HG03439 (cell line): ENCODE results near the gene HSPB7.
"Not testable (repeated sequence)": the region's sequence is repeated elsewhere in the genome, so short reads cannot be mapped to it uniquely, and the experiment has no call there.

Source experiments
- ATAC-seq: cut with Tn5 transposase; IDR thresholded peaks from one replicate; pipeline ENCODE4 v1.9.1; 2021; ENCODE audit warnings: mild to moderate bottlenecking, moderate library complexity; ENCODE audit not compliant: unreplicated experiment

The HSPB7 gene

GRCh38 chr1:16023050-16023653 is 5.3 kb upstream of the HSPB7 start:
- no peak for ATAC-seq

DNA sequence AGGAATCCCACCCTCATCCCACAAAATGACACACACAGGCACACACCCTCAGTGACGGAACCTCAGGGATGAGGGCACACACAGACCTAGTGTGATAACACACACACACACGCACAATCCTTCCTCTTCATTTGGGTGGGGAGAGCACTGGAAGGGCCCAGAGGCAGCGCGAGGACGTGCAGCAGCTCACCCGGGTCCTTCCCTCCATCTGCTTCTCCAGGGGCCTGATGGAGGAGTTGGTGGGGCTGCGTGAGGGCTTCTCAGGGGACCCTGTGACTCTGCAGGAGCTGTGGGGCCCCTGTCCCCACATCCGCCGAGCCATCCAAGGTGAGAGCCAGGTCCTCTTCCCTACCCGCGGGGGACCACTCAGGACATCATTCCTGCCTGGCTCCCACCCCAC is 4.5 kb upstream of the HSPB7 start:
- ATAC-seq: no peak

DNA sequence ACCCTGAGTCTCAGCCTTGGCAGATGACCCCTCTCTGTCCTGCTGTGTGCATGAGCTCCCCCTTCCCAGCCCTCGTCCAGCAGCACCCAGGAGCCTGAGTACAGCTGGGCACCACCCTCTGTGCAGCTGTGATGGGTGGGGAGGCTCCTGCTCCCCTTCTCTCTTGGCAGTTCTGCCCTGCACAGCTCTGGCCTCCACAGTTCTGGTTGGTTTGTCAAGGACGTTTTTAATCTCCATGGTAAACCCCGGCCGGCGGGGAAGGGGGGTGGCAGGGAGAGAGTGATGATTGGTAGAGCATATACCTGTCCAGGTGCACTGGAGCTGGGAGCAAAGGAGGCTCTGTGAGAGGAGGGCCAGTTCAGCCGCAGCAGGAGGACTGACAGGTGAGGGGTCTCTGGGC is 3.8 kb upstream of the HSPB7 start, which contains the start of gene CLCNKA:
Gene CLCNKA, plus strand, starts transcription at position 356 of the 400 bp plus-strand sequence. CDS start 584 bp downstream, outside the sequence.
- ATAC-seq: no peak

GRCh38 chr1:16020878-16021277 is 3.0 kb upstream of the HSPB7 start:
- ATAC-seq: not testable (repeated sequence)

DNA sequence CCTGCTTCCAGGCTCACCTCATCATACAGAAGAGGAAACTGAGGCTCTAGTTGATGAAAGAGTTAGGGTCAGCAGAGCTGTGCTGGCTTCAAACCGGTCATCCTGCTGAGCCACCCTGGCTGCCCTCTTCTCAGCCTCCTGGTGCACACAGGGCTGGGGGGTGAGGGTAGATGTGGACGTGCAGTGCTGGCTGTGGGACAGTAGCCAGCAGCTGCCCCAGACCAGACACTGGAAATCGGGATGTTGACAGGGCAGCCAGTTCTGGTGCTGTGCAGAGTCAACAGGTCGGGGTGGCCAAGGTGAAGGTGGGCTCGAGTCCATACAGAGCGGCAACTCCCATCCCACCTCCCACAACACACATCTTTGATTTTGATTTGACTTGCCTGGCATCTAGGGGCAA is 2.5 kb upstream of the HSPB7 start:
- ATAC-seq: no peak

GRCh38 chr1:16019644-16020277 is 1.9 kb upstream of the HSPB7 start:
- no peak for ATAC-seq

DNA sequence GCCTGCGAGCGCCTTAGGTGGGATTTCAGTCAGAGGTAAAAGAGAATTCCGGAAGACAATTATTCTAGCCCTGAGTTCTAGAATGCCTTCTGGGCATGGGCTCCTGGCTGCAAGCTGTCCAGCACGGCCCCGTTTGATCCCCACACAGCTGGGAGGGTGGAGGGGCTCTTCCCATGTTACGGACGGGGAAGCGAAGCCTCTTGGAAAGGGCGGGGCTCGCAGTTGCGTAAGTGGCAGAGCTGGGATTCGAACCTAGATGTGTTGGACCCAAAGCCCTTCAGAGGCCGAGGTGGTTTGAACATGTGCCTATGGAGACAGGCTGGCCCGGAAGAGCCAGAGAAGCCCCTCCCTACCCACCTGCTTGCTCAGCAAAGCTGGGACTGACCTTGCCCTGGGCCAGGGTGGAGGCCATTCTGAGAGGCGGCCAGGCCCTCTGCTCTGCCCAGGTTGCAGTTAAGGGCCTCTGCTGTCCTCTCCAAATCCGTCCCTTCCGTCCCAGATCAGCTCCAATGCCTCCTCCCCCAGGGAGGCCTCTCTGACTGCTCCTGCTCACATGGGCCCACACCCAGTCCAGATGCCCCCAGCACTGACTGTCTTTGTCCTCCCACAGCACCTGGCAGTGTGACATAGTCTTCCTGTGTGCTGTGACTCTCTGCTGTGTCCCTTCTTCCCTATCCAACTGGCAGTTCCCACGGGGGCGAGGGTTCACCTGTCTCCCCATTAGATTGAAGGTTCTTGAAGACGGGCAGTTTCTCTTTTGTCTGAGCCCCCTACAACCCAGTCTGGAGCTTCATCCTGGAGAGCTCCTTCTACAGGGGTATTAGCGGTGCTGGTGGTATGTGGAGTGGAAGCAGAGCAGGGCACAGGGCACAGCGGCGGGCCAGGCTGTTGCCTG is 1.2 kb upstream of the HSPB7 start:
- ATAC-seq: no peak

DNA sequence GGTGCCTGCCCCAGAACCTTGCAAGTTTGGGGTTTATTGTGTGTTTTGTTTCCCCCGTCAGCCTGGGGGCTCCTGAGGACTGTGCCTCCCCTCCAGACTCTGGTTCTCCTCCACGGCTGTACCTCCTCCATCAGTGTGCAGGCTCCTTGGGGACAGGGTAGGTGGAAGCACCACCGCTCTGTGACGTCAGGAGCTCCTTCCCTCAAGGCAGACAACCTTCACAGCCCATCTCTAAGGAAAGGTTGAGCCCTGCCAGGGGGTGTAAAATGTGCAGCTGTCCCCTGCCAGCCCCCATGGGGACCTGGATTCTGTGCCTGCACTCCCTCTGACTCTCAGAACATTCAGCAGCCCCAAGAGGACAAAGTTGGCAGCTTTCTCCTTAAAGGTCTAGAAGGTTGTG is 465 bp upstream of the HSPB7 start:
- ATAC-seq: no peak

- no peak for ATAC-seq
Measured at GRCh38 chr1:16017076-16017460, 775 bp downstream of the HSPB7 start.

DNA sequence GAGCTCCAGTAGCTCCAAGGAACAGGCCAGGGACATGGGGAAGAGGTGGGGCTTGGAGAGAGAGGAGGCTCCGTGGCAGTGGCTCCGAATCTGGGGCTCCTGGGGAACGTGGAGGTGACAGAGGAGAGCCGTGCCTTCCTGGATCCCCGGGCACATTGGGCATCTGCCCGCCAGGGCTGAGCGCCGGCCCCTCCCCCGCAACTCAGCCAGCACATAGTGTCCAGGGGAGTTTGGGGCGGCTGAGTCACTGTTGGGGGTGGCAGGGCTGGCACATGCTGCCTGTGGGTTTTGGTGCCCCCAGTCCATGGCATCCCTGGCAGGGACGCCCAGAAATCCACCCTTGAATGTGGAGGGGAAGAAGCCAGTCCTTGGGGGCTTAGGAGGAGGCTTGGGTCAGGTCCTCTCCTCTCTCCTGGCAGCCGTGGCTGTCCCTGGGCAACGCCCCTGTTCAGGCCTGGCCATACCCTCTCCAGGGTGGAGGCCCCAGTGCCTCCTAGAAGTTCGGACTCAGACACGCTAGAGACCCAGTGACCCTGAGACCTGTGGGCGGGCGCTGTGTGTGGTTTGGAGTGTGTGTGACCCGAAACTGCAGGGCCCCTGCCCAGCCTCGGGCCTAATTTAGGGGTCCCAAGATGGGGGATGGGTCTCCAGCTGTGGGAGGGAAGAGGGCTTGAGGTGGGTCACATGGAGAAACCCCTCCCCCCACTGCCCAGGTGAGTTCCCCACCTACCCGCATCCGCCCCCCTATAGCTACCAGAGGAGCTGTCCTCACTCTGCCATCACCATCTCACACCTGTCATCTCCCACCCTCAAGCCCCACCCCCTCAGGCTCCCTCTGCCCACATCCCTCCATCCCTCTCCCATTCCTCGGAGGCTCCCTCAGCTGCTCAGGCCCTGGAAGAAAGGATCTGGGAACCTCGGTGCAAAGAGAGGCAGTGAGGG is 1.6 kb downstream of the HSPB7 start:
- ATAC-seq: no peak

GRCh38 chr1:16015491-16015890 is 2.4 kb downstream of the HSPB7 start:
- no peak for ATAC-seq

- ATAC-seq: no peak
Measured at GRCh38 chr1:16014509-16015482, 3.0 kb downstream of the HSPB7 start.

- no peak for ATAC-seq
Measured at GRCh38 chr1:16013908-16014258, 4.0 kb downstream of the HSPB7 start.

GRCh38 chr1:16013220-16013907 is 4.5 kb downstream of the HSPB7 start:
- ATAC-seq: no peak

- no peak for ATAC-seq
Measured at GRCh38 chr1:16012590-16013219, 5.1 kb downstream of the HSPB7 start.

GRCh38 chr1:16011936-16012589 is 5.8 kb downstream of the HSPB7 start:
- ATAC-seq: no peak

DNA sequence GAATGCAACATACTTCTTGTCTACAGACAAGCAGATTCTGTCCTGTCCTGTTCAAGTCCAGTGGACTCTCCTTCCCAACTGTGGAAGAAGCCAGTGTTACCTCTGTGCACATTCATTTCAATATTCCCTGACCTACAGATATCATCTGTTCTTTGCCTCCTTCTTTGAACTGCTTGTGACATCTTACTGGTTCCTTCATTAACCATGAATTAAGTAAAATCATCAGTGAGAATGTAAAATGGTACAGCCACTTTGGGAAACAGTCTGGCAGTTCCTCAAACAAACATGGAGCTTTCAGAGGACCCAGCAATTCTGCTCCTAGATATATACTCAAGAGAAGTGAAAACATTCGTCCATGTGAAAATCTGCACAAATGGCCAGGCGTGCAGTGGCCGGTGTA is 7.0 kb downstream of the HSPB7 start:
- no peak for ATAC-seq

- no peak for ATAC-seq
Measured at GRCh38 chr1:16009678-16010077, 8.2 kb downstream of the HSPB7 start.
